GM12891 (cell line): ENCODE results near the gene POU4F1.

Experiments used
- DNase-seq: peaks from one replicate; pipeline ENCODE4 v3.0.0; 2011; ENCODE audit warnings: low spot score; ENCODE audit not compliant: insufficient read length
- FAIRE-seq: peaks from 2 replicates; lab custom pipeline; 2011; peaks lifted over from hg19 to GRCh38; lab: Jason Lieb, UNC
- PAX5 ChIP-seq: IDR thresholded peaks from 2 replicates; pipeline ENCODE4 v1.6.1; 2011; ENCODE audit warnings: low read length, moderate library complexity, mild to moderate bottlenecking; ENCODE audit not compliant: insufficient read depth, severe bottlenecking
- POLR2A ChIP-seq: IDR thresholded peaks from 2 replicates; pipeline ENCODE4 v1.6.1; 2011; ENCODE audit warnings: low read depth, low read length, control low read depth
- POLR2AphosphoS5 ChIP-seq: IDR thresholded peaks from 2 replicates; pipeline ENCODE4 v1.6.1; 2011; ENCODE audit warnings: low read depth, low read length, control low read depth
- POU2F2 ChIP-seq: IDR thresholded peaks from 2 replicates; pipeline ENCODE4 v1.6.1; 2011; ENCODE audit warnings: low read depth, mild to moderate bottlenecking, control low read depth, low read length, moderate library complexity
- SPI1 ChIP-seq: IDR thresholded peaks from 2 replicates; pipeline ENCODE4 v1.6.1; 2011; ENCODE audit warnings: low read depth, low read length, control low read depth
- TAF1 ChIP-seq: IDR thresholded peaks from 2 replicates; pipeline ENCODE4 v1.6.1; 2011; ENCODE audit warnings: low read depth, low read length, control low read depth

POU4F1 gene

DNA sequence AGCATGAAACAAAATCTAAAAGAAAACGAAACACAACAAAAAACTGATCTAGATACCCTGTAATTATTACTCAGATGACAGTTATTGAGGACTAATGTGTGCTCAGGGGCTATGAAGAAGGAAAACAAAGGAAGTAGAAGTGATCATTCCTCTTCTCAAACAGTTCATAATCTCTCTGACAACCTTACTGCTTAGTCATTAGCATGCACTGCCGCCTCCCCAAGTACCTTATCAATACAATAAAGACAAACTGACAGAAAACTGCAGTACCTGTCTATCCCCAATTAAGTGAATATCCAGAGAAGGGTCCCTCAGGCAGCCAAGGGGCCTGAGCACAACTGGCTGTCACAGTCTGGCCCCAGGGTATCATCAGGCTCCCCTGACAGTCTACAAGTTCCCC lies 22.0 kb upstream of the POU4F1 start:
- FAIRE-seq (no peak), DNase-seq (no peak)
- no peak for TF ChIP-seq POLR2AphosphoS5
- no peak for TF ChIP-seq POLR2A
- no peak for TF ChIP-seq TAF1
- no peak for TF ChIP-seq SPI1
- no peak for TF ChIP-seq PAX5
- TF ChIP-seq POU2F2 = no peak

DNA sequence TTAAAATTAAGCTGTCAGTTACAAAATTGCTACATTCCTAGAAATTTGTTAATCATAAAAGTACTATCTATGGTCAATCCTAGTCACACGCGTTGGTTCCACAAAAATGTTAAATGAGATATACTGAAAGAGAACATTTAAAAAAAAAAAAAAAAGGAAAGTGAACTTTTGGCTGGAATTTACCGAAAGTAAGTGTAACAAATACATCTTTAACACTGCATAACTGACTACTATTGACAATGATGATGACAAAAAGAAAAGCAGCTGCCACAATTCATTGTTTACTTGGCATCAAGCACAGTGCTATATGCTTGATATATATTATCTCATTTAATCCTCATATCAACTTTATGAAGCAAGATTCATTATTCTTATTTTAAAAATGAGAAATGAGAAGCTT lies 19.8 kb upstream of the POU4F1 start:
- TF ChIP-seq TAF1 (no peak), POLR2AphosphoS5 (no peak), PAX5 (no peak), POLR2A (no peak), SPI1 (no peak)
- FAIRE-seq = no peak
- no peak for DNase-seq

DNA sequence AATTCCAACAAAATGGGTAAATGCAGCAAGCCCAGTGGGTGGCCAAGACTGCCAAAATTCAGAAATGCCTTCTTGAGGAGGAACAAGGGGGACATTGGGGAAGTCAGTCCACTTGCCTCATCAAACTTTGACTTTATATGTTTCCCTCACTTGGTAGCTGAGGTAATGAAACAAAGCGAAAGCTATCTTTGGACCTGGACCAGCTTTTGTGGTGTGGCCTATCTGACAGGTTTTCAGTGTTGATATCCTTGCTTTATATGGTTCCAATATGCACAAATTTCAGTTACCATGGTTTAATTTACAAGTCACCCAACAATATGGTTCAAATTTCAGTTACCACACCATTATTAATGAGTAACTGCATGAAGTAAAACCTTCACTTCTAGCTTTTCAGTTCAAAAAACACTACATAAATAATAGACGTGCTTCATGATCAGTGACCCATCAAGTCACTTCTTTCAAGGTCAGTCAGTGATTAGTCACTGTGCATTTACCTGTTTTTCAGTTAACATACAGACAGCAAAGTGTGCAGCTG lies 17.7 kb upstream of the POU4F1 start:
- FAIRE-seq (no peak), DNase-seq (no peak)
- no peak for TF ChIP-seq TAF1
- TF ChIP-seq POLR2AphosphoS5 = no peak
- TF ChIP-seq PAX5 = no peak
- no peak for TF ChIP-seq POU2F2
- no peak for TF ChIP-seq SPI1

DNA sequence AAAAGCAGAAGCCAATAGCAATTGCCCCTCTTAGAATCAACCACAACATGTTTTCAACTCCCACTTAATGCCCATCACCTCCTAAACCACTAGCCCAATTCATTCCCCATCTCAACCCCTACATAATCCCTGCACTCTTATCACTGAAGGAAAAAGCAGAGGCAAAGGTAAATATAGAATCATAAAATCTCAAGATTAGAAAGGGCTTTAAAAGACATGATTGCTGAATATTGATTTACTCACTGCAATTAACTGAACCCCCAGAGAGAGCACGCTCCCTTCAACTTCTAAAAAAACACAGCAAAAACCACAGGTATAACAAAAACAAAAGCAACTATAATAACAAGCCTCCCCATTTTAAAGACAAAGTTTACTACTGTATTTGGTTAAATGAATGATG lies 15.1 kb upstream of the POU4F1 start:
- TF ChIP-seq POU2F2 (no peak), PAX5 (no peak), POLR2AphosphoS5 (no peak), TAF1 (no peak), SPI1 (no peak), POLR2A (no peak)
- FAIRE-seq = no peak
- no peak for DNase-seq

DNA sequence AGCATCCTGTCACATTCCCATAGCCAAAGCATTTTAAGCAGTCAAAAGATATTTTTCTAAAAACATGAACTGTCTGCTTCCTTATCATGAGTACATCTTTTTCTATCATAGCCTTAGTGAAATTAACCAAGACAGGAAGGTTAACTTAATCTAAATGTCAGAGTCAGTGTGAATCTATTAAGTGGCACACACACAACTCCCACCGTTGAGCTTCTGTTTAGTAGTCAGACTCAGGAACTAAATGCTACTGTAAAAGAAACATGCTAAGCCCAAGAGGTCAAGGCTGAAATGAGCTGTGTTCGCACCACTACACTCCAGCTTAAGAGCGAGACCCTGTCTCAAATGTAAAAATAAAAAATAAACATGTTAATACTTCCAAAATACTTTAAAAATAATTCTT lies 7.7 kb upstream of the POU4F1 start:
- FAIRE-seq (no peak), DNase-seq (no peak)
- TF ChIP-seq POU2F2 (no peak), PAX5 (no peak), TAF1 (no peak), POLR2AphosphoS5 (no peak), POLR2A (no peak), SPI1 (no peak)

DNA sequence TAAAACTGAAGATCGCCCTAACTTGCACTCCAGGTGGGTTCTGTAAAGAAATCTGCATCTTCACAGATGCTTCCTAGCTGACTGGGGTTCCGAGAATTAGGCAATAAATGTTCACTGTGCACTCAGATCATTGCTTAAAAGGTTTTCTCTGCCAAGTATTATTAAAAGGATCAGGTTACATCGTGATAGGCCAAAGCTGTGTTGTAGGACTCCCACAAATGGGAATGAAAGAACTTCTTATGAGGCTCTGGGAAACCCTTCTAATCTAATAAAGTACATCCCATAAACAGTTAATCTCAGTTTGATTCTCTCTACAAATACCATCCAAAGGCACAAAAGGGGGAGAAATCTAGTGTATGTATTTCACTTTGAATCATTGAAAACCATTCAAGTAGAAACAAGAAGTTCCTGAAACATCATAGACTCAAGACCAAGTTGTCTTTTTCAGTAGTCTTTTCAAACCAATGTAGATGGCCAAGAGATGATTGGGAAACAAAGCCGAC lies 7.1 kb upstream of the POU4F1 start:
- FAIRE-seq = no peak
- TF ChIP-seq POU2F2 (no peak), POLR2A (no peak)
- no peak for DNase-seq

DNA sequence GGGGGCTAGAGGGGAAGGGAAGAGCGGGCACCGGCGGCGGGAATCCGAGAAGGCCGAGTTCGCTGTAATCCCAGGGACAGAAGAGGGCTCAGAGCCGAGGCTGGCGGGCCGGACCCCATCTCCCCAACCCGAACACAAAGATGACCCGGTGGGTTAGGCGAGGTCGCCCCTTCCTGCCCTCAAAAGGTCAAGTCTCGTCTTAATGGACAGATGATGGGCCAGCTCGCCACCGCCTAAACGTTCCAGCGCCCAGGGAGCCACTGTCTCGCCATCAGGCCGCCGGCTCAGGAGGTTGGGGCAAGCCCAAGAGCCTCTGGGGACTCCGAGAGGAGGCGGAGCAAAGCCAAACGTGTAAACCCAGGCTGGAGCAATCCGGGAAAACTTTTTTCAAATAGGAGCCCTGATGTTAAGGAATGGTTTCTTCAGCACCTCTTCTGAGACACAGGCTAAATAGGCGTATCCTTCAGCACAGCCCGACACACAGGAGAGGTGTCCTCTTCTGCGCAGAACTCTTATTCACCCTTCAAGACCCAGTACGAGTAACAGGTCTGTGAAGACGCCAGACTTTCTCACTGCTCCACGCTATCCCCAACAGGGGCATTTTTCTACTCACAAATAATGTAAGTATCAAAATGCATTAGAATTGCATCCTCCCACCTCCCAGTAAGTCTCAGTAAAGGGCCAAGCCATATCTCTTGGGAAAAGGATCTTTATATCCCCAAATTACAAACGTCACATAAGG lies 6.3 kb upstream of the POU4F1 start:
- no peak for FAIRE-seq
- TF ChIP-seq PAX5 (no peak), POLR2A (no peak), POLR2AphosphoS5 (no peak), POU2F2 (no peak), TAF1 (no peak), SPI1 (no peak)
- no peak for DNase-seq

DNA sequence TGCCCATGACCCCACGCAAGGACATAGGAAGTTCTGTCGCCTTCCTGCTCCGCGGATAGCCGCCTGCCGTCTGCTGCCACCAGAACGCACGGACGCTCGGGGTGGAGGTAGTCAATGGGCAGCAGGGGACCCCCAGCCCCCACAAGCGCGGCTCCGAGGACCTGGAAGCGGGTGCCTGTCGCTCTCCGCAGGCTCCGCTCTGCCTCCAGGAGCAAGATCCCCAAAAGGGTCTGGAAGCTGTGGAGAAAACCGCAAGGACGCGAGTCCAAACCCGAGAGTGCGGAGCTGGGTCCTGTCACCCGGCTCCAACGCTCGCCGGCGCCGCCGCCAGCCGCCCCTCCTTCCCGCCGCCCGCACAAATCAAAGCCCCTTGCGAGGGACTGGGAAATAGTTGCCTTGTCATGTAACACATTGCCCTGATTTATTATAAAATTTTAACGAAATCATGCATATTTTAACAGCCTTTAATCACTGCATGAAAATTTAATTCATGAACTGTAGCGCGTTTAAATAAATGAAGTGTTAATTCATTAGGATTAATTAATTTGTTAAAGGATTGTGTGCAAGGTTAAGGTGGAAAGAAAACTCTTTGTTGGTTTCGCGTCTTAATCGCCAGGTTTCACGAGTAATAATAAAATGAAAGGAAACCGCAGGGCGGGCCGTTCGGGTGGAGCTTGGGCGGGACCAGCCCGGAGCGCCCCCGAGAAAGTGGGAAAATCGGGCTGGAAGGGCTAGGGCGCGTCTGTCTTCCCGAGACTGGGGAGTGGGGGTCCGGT lies 5.5 kb upstream of the POU4F1 start:
- FAIRE-seq = no peak

DNA sequence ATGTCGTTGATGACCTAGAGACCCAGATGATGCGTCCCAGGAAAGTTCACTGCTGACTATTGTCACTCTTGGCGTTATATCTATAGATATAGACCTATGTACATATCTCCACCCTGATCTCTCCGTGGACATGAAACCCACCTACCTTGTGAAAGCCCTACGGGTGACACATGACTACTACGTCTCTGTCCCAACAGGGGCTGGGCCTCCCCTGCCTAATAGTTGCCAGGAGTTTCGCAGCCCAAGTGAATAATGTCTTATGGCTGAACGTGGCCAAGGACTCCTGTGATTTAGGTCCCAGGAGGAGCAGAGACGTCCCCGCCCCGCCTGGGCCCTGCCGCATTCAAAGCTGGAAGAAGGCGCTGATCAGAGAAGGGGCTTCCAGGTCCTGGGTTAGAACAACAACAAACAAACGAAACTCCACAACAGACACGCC lies 4.9 kb upstream of the POU4F1 start:
- FAIRE-seq = no peak
- DNase-seq = no peak
- TF ChIP-seq TAF1 (no peak), PAX5 (no peak), POLR2AphosphoS5 (no peak), POLR2A (no peak), POU2F2 (no peak), SPI1 (no peak)

More for the DNA sequence above, 5.5 kb upstream of the POU4F1 start:
- TF ChIP-seq PAX5 (no peak), TAF1 (no peak), SPI1 (no peak), POU2F2 (no peak), POLR2A (no peak), POLR2AphosphoS5 (no peak)
- no peak for DNase-seq
